NK-92 (cell line): ENCODE data around the gene RAB10.
"Not testable (repeated sequence)": the region's sequence is repeated elsewhere in the genome, so short reads cannot be mapped to it uniquely, and the experiment has no call there.

Source experiments
- DNase-seq: peaks from one replicate; lab custom pipeline; 2025; ENCODE audit not compliant: unreplicated experiment; lab: John Stamatoyannopoulos, UW

The RAB10 gene

GRCh38 chr2:26144953-26145680 is 111.2 kb downstream of the RAB10 start:
- DNase-seq: no peak

- no peak for DNase-seq
Observed at GRCh38 chr2:26148501-26148900, 114.6 kb downstream of the RAB10 start.

GRCh38 chr2:26150243-26150642 is 116.4 kb downstream of the RAB10 start:
- no peak for DNase-seq

- no peak for DNase-seq
Observed at GRCh38 chr2:26157580-26157979, 123.7 kb downstream of the RAB10 start.

- DNase-seq: no peak
Observed at GRCh38 chr2:26161926-26162325, 128.0 kb downstream of the RAB10 start.

GRCh38 chr2:26162963-26163362 is 129.1 kb downstream of the RAB10 start:
- no peak for DNase-seq

- DNase-seq: no peak
Observed at GRCh38 chr2:26164231-26164630, 130.3 kb downstream of the RAB10 start.

- DNase-seq: no peak
Observed at GRCh38 chr2:26164641-26165211, 130.8 kb downstream of the RAB10 start.

GRCh38 chr2:26165403-26165802 is 131.5 kb downstream of the RAB10 start:
- no peak for DNase-seq

GRCh38 chr2:26166541-26166940 is 132.7 kb downstream of the RAB10 start:
- DNase-seq: not testable (repeated sequence)

- no peak for DNase-seq
Observed at GRCh38 chr2:26168785-26169184, 134.9 kb downstream of the RAB10 start.

- DNase-seq: no peak
Observed at GRCh38 chr2:26169226-26169625, 135.3 kb downstream of the RAB10 start.

- DNase-seq: no peak
Observed at GRCh38 chr2:26169681-26170414, 136.0 kb downstream of the RAB10 start.

GRCh38 chr2:26170795-26171194 is 136.9 kb downstream of the RAB10 start:
- DNase-seq: no peak

GRCh38 chr2:26172189-26172870 is 138.4 kb downstream of the RAB10 start:
- no peak for DNase-seq

GRCh38 chr2:26172871-26173775 is 139.2 kb downstream of the RAB10 start, which contains the start of gene GAREM2:
Gene GAREM2 (plus strand): TSS chr2:26173088. CDS start chr2:26173221, 133 bp downstream.
- no peak for DNase-seq

GRCh38 chr2:26173776-26174482 is 140.0 kb downstream of the RAB10 start:
- no peak for DNase-seq

- no peak for DNase-seq
Observed at GRCh38 chr2:26174691-26175465, 141.0 kb downstream of the RAB10 start.
